ENCODE data around the gene AIDA.
A peak's percentile ranks its signal among the peaks of the same experiment; 100 is the strongest.
"Not testable (repeated sequence)": the region's sequence is repeated elsewhere in the genome, so short reads cannot be mapped to it uniquely, and the experiment has no call there.

AIDA gene

DNA sequence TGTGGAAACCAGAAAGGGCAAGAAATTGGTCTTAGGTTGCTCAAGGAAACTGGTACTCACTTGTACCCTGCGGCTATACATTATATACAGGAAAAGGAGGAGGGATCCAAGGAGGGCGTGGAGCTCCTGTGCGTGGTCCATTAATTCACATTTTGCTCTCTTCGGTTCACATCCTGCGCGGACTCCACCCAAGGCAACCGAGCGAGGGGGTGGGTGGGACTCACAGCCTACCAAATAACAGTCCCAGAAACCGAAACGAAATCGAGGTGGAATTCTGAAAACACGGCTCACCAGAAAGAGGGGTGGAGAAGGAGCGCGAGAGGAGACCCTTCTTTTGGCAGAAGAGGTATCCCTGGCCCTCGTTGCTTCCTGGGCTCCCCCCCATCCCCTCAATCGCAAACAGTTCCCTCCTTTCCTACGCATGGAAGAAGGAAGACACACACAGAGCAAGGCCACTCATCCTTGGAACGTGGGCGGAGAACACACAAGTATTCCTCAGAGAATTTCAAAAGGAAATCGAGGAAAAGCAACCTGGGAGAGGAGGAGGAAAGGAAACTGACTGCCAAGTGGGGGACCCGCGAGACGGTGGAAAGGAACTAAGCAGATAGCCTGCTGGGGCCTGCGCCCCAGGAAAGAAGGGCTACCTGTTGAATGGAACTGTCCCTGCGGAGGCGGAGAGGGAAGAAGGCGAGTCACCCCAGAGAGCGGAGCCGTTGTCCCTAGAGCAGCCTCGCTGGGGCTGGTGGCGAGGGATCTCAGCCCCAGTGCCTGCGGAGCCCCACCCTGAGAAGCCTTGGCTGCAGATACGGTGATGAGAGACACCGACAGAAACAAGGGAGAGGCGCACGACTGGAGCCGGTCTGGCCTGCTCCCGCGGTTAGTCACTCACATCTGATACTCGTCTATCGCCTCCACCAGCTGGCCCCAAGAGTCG is 705 bp downstream of the AIDA start:
- peak; percentile 28 to 44 for DNase-seq

DNA sequence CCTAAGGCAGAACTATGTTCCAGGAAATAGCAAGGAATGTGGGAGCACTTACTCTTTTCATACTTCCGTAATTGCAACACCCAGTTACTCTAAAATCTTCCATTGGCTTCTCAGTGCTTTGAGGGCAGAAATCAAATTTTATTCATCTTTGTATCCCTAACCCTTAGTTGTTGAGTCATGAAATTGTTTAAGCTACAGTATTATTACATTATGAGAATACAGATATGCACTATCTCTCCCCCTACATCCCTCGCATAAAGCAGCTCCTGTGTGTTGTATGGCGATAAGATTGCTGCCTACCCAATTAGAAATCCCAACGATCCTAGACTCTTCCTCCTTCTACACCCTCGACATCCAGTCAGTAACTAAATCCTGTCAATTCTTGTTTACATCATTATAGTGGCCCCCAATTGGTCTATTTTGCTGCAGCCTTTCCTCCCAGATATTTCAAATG is 2.6 kb downstream of the AIDA start:
- no peak for DNase-seq

DNA sequence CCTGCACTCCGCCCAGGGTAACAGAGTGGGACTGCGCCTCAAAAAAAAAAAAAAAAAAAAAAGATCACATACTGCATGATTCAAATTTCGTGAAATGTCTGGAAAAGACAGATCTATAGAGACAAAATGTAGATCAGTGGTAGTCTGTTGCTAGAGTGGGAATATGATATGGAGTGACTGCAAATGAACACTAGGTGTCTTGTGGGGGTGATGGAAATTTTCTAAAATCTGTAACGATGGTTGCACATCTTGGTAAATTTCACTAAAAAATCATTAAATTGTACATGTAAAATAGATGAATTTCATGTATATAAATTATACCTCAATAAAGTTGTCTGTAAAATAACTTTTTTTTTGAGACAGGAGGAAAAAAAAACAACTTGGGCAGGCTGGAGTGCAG is 5.5 kb downstream of the AIDA start:
- no peak for DNase-seq

DNA sequence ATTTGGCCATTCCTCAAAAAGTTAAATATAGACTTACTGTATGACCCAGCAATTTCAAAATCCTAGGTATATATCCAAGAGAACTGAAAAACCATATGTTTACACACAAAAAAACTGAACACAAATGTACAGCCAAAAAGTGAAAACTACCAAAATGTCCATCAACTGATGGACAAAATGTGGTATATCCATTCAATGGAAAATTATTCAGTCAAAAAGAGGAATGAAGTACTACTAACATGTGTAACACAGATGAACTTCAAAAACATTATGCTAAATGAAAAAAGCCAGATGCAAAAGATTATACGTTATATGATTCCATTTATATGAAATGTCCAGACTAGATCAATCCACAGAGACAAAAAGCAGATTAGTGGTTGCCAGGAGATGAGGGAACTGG is 8.0 kb downstream of the AIDA start:
- no peak for DNase-seq

DNA sequence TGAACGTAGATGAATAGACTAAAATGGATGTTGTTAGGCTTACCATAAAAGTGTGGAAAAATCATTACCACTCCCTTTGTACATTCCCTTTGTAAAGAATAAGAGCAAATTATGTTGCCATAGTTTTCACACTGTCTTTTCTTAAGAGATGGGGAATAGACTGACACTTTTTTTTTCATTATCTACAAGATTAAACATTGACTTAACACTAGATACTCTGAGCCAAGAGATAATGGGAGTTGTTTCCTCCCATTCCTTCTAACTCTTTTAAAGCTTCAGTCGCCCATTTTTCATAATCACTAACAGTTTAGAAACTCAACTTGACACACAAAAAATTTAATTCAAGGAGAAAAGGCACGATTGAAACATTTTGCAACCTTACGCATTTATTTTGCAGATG is 10.1 kb downstream of the AIDA start:
- DNase-seq = no peak

DNA sequence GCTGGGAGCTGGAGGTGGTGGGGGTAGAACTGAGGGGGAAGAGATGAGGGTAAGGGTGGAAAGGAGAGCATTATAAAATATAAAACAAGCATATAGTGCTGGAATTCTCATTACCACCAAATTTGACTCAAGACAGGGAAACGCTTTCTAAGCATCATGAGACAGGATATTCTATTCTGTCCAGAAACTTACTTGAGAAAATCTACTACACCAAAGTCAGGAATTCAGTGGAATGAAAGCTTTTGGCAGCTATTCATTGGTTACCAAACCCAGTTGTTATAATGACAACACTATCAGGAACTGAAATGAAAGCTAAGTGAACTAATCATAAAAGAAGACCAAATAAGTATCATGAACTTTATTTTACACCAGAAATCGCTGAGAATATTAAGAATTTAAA is 14.5 kb downstream of the AIDA start:
- no peak for DNase-seq

DNA sequence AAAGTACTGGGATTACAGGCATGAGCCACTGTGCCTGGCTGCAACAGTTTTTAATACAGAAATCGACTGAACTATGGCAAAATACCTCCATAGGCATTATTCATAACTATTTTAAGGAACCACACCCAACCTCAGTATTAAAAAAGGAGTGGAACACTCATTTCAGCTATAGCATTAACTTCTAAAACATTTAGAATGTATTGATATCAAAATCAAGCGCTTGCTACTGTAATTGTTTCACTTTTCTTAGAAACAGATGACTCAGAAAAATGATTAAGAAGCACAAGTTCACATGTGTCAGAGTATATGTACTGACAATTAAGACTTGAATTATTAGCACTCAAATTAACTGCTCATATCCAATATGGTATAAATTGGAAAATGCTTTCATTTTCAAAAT is 15.1 kb downstream of the AIDA start:
- no peak for DNase-seq

DNA sequence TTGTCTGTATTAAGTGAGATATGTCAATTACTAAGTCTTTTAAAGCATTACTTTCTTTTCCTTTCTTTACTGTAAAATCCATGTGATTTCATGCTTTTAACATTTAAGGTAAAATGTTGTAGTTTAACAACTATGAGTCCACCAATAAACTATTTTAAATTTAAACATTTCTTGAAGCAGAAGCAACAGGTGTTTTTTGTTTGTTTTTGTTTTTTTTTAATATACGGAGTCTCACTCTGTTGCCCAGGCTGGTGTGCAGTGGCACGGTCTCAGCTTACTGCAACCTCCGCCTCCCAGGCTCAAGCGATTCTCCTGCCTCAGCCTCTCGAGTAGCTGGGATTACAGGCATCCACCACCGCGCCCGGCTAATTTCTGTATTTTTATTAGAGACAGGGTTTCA is 15.6 kb downstream of the AIDA start:
- DNase-seq = no peak

DNA sequence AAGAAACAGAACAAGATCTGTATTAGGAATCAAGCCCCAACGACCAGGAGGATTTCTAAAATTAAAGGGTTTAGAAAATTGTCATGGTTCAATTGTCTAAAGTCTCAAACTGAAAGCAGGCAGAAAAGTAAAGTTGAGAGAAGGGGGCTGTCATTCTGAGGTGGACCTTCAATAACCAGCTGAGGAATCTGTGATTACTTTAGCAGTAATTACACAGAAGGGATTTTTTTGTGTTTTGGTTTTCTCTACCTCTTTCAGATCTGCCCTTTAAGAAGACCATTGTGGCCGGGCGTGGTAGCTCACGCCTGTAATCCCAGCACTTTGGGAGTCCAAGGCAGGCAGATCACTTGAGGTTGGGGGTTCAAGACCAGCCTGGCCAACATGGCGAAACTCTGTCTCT is 17.4 kb downstream of the AIDA start:
- no peak for DNase-seq

DNA sequence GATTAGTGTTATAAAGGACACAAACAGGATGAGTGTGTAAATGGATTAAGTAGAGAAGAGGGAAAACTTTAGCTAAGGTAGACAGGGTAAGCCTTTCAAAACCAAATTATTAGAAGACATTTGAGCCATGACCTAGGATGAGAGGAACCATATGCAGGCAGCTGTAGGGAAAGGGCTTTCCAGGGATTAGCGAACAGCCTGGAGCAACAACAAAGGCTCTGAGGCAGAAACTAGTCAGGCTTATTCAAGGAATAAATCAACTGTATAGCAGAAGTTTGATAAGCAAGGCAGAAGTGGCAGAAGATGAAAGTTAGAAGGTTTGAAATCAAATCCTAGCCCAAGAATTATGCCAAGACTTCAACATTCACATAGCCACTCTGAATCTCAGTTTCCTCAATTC is 21.3 kb downstream of the AIDA start:
- DNase-seq = no peak

DNA sequence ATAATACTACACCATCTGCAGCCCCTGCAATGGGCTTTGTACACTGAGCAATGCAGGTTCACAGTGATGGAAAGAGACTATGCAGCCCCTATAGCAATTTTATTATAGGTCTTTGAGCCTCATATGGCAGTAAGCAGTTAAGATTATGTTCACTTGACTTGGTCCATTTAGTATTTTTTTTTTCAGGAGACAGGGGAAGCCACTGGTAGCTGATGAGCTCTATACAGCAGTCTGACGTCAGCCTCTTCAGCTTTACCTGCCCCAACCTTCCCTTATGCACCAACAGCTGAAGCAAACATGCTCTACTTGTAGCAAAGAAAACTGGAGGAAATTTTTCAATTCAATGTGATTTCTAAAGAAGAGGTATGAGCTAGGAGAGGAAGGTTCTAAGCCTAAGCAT is 32.2 kb downstream of the AIDA start:
- DNase-seq = no peak

DNA sequence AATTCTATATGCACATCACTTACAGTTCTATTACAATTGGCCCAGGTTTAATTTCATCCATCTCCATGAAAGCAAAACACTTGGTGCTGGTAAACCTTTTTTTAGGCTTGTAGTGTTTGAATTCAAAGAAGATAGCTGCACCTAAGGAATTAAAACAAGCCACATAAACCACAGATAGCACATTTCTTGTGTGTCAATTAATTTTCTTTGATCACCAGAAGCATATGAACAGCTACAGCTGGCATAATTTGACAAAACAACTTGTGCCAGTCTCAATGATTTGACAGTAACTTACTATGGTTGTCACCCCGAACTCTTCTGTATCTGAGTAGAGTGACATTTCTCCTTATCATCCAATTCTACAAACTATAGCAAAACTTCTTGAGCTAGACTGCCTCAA is 42.2 kb downstream of the AIDA start:
- DNase-seq = no peak

DNA sequence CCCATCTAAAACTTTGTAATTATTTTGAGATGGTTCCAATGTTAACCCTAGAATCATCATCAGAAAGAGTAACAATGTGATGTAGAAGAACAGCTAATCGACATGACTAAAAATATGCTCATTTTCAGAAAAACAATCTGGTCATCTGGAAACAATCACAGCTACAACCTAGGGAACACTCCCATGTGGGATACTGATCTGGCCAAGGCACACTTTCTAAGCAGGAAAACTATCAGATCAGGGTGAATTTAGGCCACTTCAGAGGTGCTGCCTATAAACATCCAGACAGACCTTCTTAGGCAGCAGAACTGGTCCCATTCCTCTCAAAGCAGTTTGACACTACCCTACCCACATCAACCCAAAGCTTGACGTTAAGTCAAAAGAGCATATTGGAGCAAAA is 43.2 kb downstream of the AIDA start:
- not testable (repeated sequence) for DNase-seq

DNA sequence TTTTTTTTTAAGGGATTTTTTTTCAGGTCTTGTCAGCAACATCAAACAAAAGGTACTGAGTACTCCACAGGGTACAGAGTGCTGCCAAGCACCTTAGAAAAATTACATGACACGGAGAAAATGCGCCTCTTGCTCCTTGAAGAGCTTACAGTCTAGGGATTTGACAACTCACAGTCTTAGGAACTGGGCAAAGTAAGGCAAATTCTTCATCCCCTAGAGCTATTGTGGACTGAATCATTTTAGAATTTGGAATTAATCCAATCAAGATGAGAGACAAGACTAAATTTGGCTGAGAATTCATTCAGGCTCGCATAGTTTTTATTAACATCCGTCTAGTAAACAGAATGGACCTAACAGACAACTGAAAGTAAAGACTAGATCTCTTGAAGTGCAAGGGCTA is 44.1 kb downstream of the AIDA start:
- not testable (repeated sequence) for DNase-seq

DNA sequence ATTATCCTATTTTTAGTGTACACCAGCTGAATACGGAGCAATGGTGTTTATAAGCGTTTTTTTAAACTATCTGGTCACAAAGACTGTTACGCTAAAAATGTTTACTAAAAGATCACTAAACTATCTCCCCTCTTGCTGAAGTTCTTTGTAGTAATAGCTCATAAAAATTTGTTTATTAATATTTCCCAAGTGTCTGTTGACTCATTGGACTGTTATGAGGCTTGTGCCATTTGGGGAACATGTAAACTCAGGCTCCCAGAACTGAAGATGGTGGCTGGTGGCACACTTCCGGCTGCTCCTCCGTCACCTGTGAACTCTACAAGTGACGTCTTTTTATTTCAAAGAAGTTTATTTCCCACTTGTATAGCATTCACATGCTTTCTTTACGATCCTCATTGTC is 46.3 kb downstream of the AIDA start:
- no peak for DNase-seq

DNA sequence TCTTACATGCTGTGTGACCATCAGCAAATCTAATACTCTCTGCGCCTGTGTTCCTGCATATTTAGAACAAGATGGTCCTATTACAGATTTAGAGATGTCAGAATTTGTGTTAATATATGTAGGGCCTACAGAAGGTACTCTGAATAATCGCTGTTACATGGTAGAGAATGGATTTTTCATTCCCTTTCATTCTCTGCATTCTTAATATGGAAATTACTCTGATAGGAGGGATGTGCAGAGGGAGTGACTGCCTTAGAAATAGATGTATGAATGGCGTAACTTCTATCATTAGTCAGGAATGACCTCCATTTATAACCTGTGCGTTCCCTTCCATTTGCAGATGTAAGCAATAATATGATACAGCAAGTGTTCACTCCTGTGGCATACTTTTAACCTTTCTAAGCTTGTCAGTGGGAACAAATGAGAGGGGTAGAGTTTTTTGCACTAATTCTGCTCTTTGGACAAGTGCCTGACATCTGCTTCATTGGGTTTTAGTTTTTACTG is 48.8 kb downstream of the AIDA start:
- DNase-seq = no peak

DNA sequence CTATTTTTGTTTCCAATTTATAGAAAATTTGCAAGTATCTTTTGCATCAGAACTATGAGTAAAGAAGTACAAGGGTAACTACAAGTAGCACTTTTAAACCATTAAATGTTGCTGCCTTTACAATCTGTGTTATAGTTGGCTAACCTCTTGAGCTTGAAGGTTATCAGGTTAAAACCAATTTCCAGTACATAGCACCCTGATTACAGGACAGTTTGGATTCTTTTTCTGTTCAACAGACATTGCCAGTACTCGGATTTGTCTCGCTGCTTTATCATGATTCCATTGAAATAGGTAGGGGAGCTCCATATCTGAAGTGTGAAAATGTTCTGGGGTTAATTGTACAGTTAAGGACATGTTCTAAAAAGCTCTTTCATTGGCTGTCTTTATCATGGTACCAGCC is 54.4 kb downstream of the AIDA start:
- DNase-seq = no peak

DNA sequence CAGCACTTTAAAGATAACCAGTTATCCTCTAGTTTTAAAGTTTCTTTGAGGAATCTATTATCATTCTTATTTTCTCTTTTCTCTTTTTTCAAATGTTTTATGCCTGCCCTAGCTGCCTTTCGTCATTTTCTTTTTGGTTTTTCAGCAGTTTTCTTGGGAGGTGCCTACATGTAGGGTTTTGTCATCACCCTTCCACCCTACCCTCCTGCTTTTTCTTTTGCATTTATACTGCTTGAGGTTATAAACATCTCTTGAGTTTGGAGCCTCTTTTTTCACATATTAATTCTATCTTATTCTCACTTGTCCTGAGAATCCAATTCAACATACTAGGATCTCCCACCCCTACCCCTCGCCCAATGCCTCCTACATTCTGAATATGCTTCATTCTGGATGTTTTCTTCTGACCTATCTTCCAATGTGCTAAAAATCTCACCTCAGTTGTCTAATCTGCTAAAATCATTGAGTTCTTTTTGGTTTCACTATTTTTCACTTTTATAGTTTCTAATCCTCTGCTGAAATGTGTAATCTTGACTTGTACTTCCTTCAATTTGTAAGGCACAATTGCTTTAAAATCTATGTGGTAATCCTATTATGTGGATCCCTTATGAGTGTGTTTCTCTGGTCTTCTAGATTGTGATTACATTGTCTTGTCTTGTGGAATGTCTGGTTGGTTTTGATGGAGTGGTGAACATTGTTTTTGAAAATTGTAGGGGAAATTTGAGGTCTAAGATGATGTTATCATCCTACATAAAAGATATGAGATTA is 55.7 kb downstream of the AIDA start:
- no peak for DNase-seq

DNA sequence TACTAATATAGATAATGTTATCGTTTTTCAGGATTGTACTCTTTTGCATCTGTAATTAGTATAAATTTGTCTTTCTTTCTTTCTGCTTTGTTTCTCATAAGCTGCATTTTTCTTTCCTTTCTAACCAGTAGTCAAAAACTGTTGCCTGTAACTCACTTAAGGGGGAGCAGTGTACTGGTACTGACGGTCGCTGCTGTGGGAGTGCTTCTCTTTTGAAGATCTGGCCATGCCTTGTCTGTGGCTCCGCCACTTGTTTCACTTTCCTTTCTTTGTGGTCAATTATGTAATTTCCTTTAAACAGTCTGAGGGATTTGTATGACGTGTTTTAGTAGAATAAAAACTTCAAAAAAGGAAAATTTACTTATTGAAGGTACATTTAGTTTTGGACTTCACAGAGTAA is 57.4 kb downstream of the AIDA start:
- peak in 1 of 2 donors; percentile 11 for DNase-seq

DNA sequence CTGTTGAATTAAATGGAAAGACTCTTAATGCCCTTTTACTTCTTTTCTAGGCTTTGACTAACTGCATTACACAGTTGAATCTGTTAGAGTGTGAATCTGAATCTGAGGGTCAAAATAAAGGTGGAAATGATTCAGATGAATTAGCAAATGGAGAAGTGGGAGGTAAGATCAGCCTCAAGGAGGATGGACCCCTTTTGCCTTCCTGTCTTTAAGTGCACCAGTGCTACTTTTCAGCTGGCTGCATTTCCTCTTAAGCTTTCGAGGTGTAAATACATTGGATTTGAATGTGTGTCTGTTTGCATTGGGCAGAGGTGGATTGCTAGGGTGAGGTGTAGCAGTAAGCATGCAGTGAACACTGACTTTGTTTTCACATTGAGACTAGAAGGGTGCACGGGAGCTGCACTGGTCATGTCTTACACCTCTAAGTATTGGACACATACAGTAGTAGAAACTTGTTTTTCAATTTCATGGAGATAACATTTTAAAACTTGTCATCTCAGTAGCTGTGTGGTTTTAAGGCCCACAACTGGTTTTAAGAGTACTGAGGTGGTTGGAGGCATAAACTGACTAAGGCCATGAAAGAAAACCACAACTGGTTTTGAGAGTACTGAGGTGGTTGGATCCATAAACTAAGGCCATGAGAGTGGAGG is 59.0 kb downstream of the AIDA start:
- DNase-seq = no peak

DNA sequence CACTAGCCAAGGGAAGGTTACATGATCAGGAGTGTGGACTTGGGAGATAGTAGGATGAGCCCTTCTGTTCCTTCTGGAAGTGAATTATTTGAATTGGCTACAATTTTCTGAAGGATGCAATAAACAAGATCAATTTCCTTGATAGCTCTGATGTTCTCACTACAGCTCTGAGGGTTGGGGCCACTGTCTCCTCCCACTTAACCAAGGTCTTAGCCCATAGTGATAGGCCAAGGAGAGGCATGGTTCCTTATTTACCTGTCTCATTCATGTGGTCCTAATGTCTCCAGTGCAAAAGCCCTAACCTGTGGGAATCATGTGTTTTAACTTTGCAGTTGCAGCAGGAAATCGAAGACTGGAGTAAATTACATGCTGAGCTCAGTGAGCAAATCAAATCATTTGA is 59.6 kb downstream of the AIDA start:
- no peak for DNase-seq

DNA sequence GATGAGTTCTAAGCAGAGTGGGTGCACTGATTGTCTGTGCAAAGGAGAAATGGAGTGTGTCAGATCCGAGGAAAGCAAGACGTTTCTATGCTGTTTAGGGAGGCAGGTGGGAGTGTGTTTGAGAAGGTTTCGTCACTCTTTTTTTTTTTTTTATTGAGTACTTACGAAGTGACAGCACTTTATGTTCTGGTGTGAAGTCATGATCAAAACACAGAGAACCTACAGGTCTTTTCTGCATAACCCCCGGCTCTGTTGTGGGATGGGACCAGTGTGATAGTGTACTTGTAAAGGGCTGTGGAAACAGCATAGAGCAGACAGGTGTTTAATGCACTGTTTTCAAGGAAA is 67.7 kb downstream of the AIDA start:
- no peak for DNase-seq

DNA sequence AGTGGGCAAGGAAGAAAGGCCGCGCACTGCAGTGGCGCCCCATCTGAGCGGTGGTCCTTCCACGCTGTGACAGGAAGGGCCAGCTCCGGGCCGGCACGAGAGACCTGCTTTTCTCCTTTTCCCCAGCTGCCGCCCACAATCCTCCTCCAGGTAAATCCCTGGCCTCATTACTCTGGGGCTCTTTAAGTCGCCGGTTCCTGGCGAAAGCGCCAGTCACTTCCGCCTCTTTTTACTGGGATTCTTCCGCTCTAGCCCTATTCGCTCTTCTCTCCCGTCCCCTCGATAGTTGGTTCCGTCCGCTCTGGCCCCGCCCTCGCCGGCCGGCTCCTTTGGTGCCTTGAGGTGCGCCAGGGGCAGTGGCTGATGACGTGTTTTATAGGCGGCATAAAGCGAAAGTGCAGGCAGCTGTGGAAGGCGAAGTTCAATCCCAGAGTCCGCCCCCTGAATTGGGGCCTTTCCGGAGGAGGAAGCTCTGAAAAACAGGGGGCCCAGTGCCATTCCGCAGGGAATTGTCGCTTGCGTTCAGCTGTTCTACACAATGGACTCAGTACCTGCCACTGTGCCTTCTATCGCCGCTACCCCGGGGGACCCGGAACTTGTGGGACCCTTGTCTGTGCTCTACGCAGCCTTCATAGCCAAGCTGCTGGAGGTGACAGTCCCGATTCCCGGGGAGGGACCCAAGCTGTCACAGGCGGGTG is 68.2 kb downstream of the AIDA start:
- peak; percentile 92 to 96 for DNase-seq
